Measurements from ENCODE around the gene EIF2S2.

GRCh38 chr20:34042262-34042661 is 69.8 kb downstream of the EIF2S2 start:
- TF ChIP-seq CTCF (IDR thresholded peaks at IDR 0.05; ENCODE audit: insufficient read depth, low read length, poor library complexity, severe bottlenecking) (no peak), EZH2phosphoT487 (conservative IDR thresholded peaks at IDR 0.05; ENCODE audit: low read length) (no peak)

Data from SU-DHL-6 (cell line).